HEK293 (cell line): ENCODE results near the gene DDX52.
A peak's percentile ranks its signal among the peaks of the same experiment; 100 is the strongest.

Source experiments
- GLIS2 ChIP-seq: fragments of 450-650 bp; formaldehyde crosslinking; IDR thresholded peaks from 2 replicates; pipeline ENCODE4 v1.5.1; 2016; ENCODE audit warnings: missing biosample characterization, missing genetic modification characterization
- MYNN ChIP-seq: fragments of 450-650 bp; formaldehyde crosslinking; IDR thresholded peaks from 2 replicates; pipeline ENCODE4 v1.5.1; 2016; ENCODE audit warnings: missing biosample characterization, missing genetic modification characterization, borderline replicate concordance
- OVOL3 ChIP-seq: fragments of 450-650 bp; formaldehyde crosslinking; IDR thresholded peaks from 2 replicates; pipeline ENCODE4 v1.5.1; 2016; ENCODE audit warnings: missing biosample characterization, missing genetic modification characterization
- PRDM1 ChIP-seq: fragments of 450-650 bp; formaldehyde crosslinking; IDR thresholded peaks from 2 replicates; pipeline ENCODE4; 2016; ENCODE audit warnings: missing biosample characterization, missing genetic modification characterization
- ZBTB21 ChIP-seq: fragments of 450-650 bp; formaldehyde crosslinking; IDR thresholded peaks from 2 replicates; pipeline ENCODE4 v1.5.1; 2017; ENCODE audit warnings: missing biosample characterization, missing genetic modification characterization
- ZBTB8A ChIP-seq: fragments of 450-650 bp; formaldehyde crosslinking; IDR thresholded peaks from 2 replicates; pipeline ENCODE4 v1.5.1; 2016; ENCODE audit warnings: missing biosample characterization, missing genetic modification characterization
- ZEB2 ChIP-seq: fragments of 450-650 bp; formaldehyde crosslinking; IDR thresholded peaks from 2 replicates; pipeline ENCODE4 v1.5.1; 2016; ENCODE audit warnings: missing biosample characterization, missing genetic modification characterization
- ZFP37 ChIP-seq: fragments of 450-650 bp; formaldehyde crosslinking; IDR thresholded peaks from 2 replicates; pipeline ENCODE4 v1.5.1; 2016; ENCODE audit warnings: missing biosample characterization, missing genetic modification characterization
- ZFP41 ChIP-seq: fragments of 450-650 bp; formaldehyde crosslinking; IDR thresholded peaks from 2 replicates; pipeline ENCODE4 v1.5.1; 2016; ENCODE audit warnings: missing biosample characterization, missing genetic modification characterization, borderline replicate concordance
- ZNF10 ChIP-seq: fragments of 450-650 bp; formaldehyde crosslinking; IDR thresholded peaks from 2 replicates; pipeline ENCODE4 v1.5.1; 2017; ENCODE audit warnings: missing biosample characterization, missing genetic modification characterization
- ZNF132 ChIP-seq: fragments of 450-650 bp; formaldehyde crosslinking; IDR thresholded peaks from 2 replicates; pipeline ENCODE4 v1.5.1; 2017; ENCODE audit warnings: missing biosample characterization, missing genetic modification characterization, borderline replicate concordance
- ZNF133 ChIP-seq: fragments of 450-650 bp; formaldehyde crosslinking; IDR thresholded peaks from 2 replicates; pipeline ENCODE4 v1.5.1; 2016; ENCODE audit warnings: missing biosample characterization, missing genetic modification characterization
- ZNF140 ChIP-seq: fragments of 450-650 bp; formaldehyde crosslinking; IDR thresholded peaks from 2 replicates; pipeline ENCODE4 v1.5.1; 2016; ENCODE audit warnings: missing biosample characterization, missing genetic modification characterization
- ZNF19 ChIP-seq: fragments of 450-650 bp; formaldehyde crosslinking; IDR thresholded peaks from 2 replicates; pipeline ENCODE4; 2016; ENCODE audit warnings: missing biosample characterization, missing genetic modification characterization, low read depth
- ZNF223 ChIP-seq: fragments of 450-650 bp; formaldehyde crosslinking; IDR thresholded peaks from 2 replicates; pipeline ENCODE4 v1.5.1; 2016; ENCODE audit warnings: missing biosample characterization, missing genetic modification characterization
- ZNF266 ChIP-seq: fragments of 450-650 bp; formaldehyde crosslinking; IDR thresholded peaks from 2 replicates; pipeline ENCODE4 v1.5.1; 2016; ENCODE audit warnings: missing biosample characterization, missing genetic modification characterization, low read depth
- ZNF292 ChIP-seq: fragments of 450-650 bp; formaldehyde crosslinking; IDR thresholded peaks from 2 replicates; pipeline ENCODE4 v1.5.1; 2016; ENCODE audit warnings: low read depth, missing biosample characterization, missing genetic modification characterization, borderline replicate concordance
- ZNF350 ChIP-seq: fragments of 450-650 bp; formaldehyde crosslinking; IDR thresholded peaks from 2 replicates; pipeline ENCODE4 v1.5.0; 2017; ENCODE audit warnings: missing biosample characterization, mild to moderate bottlenecking, missing genetic modification characterization
- ZNF433 ChIP-seq: fragments of 450-650 bp; formaldehyde crosslinking; IDR thresholded peaks from 2 replicates; pipeline ENCODE4 v1.5.1; 2016; ENCODE audit warnings: missing biosample characterization, missing genetic modification characterization, low read depth
- ZNF473 ChIP-seq: fragments of 450-650 bp; formaldehyde crosslinking; IDR thresholded peaks from 2 replicates; pipeline ENCODE4 v1.5.1; 2017; ENCODE audit warnings: missing biosample characterization, missing genetic modification characterization
- ZNF501 ChIP-seq: fragments of 450-650 bp; formaldehyde crosslinking; IDR thresholded peaks from 2 replicates; pipeline ENCODE4 v1.5.1; 2016; ENCODE audit warnings: missing biosample characterization, missing genetic modification characterization
- ZNF626 ChIP-seq: fragments of 450-650 bp; sonication (Bioruptor Pico); formaldehyde crosslinking; IDR thresholded peaks from 2 replicates; pipeline ENCODE4 v1.5.1; 2018; ENCODE audit warnings: missing biosample characterization, missing genetic modification characterization, inconsistent platforms
- ZNF660 ChIP-seq: fragments of 450-650 bp; IDR thresholded peaks from 2 replicates; pipeline ENCODE4 v1.5.1; 2018; ENCODE audit warnings: missing biosample characterization, mild to moderate bottlenecking, missing genetic modification characterization
- ZNF747 ChIP-seq: fragments of 450-650 bp; formaldehyde crosslinking; IDR thresholded peaks from 2 replicates; pipeline ENCODE4 v1.5.1; 2016; ENCODE audit warnings: missing biosample characterization, missing genetic modification characterization
- ZNF792 ChIP-seq: fragments of 450-650 bp; formaldehyde crosslinking; IDR thresholded peaks from 2 replicates; pipeline ENCODE4 v1.5.1; 2016; ENCODE audit warnings: missing biosample characterization, missing genetic modification characterization
- ZNF843 ChIP-seq: fragments of 450-650 bp; formaldehyde crosslinking; IDR thresholded peaks from 2 replicates; pipeline ENCODE4 v1.5.1; 2016; ENCODE audit warnings: missing biosample characterization, missing genetic modification characterization
- ZSCAN23 ChIP-seq: fragments of 450-650 bp; formaldehyde crosslinking; IDR thresholded peaks from 2 replicates; pipeline ENCODE4 v1.5.1; 2016; ENCODE audit warnings: missing biosample characterization, missing genetic modification characterization
- TF ChIP-seq, protein P1 (sequence below): fragments of 450-650 bp; formaldehyde crosslinking; IDR thresholded peaks from 2 replicates; pipeline ENCODE4 v1.5.1; 2017; ENCODE audit warnings: missing biosample characterization, missing genetic modification characterization
- TF ChIP-seq, protein P2 (sequence below): fragments of 450-650 bp; formaldehyde crosslinking; IDR thresholded peaks from 2 replicates; pipeline ENCODE4 v1.5.1; 2016; ENCODE audit warnings: missing biosample characterization, missing genetic modification characterization
- TF ChIP-seq, protein P3 (sequence below): fragments of 450-650 bp; formaldehyde crosslinking; IDR thresholded peaks from 2 replicates; pipeline ENCODE4 v1.5.1; 2016; ENCODE audit warnings: missing biosample characterization, missing genetic modification characterization
- TF ChIP-seq, protein P4 (sequence below): fragments of 450-650 bp; formaldehyde crosslinking; IDR thresholded peaks from 2 replicates; pipeline ENCODE4 v1.5.1; 2016; ENCODE audit warnings: missing biosample characterization, missing genetic modification characterization, low read depth
- TF ChIP-seq, protein P5 (sequence below): fragments of 450-650 bp; formaldehyde crosslinking; IDR thresholded peaks from 2 replicates; pipeline ENCODE4 v1.5.1; 2016; ENCODE audit warnings: missing biosample characterization, missing genetic modification characterization
- TF ChIP-seq, protein P6 (sequence below): fragments of 450-650 bp; formaldehyde crosslinking; IDR thresholded peaks from 2 replicates; pipeline ENCODE4 v1.5.1; 2016; ENCODE audit warnings: missing biosample characterization, missing genetic modification characterization

The DDX52 gene

DNA sequence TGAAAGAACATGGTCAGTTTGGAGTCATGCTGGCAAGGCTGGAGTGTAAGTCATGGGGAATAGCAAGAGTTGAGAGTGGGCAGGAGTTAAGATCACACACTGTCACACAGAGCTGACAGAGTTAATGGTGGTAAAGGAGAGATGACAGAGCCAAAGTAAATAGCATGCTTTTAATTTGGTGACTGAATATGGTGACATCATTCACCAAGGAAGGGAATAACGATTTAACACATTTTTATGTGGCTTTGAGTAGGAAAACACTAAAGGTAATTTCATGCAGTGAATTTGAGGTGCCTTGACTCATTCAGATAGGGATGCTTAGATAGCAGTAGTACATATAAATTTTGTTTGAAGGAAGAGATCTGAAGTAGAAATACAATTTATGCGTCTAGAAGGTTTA is 76.1 kb downstream of the DDX52 start (continued):
- TF ChIP-seq, protein P1, sequence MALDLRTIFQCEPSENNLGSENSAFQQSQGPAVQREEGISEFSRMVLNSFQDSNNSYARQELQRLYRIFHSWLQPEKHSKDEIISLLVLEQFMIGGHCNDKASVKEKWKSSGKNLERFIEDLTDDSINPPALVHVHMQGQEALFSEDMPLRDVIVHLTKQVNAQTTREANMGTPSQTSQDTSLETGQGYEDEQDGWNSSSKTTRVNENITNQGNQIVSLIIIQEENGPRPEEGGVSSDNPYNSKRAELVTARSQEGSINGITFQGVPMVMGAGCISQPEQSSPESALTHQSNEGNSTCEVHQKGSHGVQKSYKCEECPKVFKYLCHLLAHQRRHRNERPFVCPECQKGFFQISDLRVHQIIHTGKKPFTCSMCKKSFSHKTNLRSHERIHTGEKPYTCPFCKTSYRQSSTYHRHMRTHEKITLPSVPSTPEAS (tag by site-specific recombination) = peak; percentile 52; the same call in 1 of the 2 replicates
- TF ChIP-seq ZFP41 (tag by site-specific recombination) = no peak
- TF ChIP-seq, protein P2, sequence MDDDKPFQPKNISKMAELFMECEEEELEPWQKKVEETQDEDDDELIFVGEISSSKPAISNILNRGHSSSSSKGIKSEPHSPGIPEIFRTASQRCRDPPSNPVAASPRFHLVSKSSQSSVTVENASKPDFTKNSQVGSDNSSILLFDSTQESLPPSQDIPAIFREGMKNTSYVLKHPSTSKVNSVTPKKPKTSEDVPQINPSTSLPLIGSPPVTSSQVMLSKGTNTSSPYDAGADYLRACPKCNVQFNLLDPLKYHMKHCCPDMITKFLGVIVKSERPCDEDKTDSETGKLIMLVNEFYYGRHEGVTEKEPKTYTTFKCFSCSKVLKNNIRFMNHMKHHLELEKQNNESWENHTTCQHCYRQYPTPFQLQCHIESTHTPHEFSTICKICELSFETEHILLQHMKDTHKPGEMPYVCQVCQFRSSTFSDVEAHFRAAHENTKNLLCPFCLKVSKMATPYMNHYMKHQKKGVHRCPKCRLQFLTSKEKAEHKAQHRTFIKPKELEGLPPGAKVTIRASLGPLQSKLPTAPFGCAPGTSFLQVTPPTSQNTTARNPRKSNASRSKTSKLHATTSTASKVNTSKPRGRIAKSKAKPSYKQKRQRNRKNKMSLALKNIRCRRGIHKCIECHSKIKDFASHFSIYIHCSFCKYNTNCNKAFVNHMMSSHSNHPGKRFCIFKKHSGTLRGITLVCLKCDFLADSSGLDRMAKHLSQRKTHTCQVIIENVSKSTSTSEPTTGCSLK = no peak
- TF ChIP-seq ZNF473 (tag by site-specific recombination) = no peak
- no peak for TF ChIP-seq ZNF501 (tag by site-specific recombination)
- TF ChIP-seq ZNF792 (tag by site-specific recombination) = peak; percentile 76; the same call in 1 of the 2 replicates
- TF ChIP-seq ZBTB21 (tag by site-specific recombination) = peak; percentile 92
- TF ChIP-seq ZNF133 (tag by site-specific recombination) = no peak
- TF ChIP-seq ZNF10 (tag by site-specific recombination) = peak; percentile 27; the same call in 1 of the 2 replicates
- TF ChIP-seq, protein P3, sequence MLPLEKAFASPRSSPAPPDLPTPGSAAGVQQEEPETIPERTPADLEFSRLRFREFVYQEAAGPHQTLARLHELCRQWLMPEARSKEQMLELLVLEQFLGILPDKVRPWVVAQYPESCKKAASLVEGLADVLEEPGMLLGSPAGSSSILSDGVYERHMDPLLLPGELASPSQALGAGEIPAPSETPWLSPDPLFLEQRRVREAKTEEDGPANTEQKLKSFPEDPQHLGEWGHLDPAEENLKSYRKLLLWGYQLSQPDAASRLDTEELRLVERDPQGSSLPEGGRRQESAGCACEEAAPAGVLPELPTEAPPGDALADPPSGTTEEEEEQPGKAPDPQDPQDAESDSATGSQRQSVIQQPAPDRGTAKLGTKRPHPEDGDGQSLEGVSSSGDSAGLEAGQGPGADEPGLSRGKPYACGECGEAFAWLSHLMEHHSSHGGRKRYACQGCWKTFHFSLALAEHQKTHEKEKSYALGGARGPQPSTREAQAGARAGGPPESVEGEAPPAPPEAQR = 0 out of 2 replicates have a peak, but pooled peaks have one; percentile 31
- TF ChIP-seq ZNF140 (tag by site-specific recombination) = no peak
- TF ChIP-seq MYNN = peak; percentile 99
- peak; percentile 97 for TF ChIP-seq ZNF843 (tag by site-specific recombination)
- TF ChIP-seq ZBTB8A = no peak
- TF ChIP-seq PRDM1 = peak; percentile 56
- TF ChIP-seq ZNF433 (tag by site-specific recombination) = no peak
- TF ChIP-seq, protein P4, sequence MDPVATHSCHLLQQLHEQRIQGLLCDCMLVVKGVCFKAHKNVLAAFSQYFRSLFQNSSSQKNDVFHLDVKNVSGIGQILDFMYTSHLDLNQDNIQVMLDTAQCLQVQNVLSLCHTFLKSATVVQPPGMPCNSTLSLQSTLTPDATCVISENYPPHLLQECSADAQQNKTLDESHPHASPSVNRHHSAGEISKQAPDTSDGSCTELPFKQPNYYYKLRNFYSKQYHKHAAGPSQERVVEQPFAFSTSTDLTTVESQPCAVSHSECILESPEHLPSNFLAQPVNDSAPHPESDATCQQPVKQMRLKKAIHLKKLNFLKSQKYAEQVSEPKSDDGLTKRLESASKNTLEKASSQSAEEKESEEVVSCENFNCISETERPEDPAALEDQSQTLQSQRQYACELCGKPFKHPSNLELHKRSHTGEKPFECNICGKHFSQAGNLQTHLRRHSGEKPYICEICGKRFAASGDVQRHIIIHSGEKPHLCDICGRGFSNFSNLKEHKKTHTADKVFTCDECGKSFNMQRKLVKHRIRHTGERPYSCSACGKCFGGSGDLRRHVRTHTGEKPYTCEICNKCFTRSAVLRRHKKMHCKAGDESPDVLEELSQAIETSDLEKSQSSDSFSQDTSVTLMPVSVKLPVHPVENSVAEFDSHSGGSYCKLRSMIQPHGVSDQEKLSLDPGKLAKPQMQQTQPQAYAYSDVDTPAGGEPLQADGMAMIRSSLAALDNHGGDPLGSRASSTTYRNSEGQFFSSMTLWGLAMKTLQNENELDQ (tag by site-specific recombination) = no peak
- no peak for TF ChIP-seq ZNF660 (tag by site-specific recombination)
- TF ChIP-seq ZEB2 (tag by site-specific recombination) = peak; percentile 94
- TF ChIP-seq ZNF292 (tag by site-specific recombination) = no peak
- no peak for TF ChIP-seq ZNF266 (tag by site-specific recombination)
- no peak for TF ChIP-seq ZNF350 (tag by site-specific recombination)
- no peak for TF ChIP-seq ZNF747 (tag by site-specific recombination)
- TF ChIP-seq ZNF19 = no peak
- TF ChIP-seq, protein P5, sequence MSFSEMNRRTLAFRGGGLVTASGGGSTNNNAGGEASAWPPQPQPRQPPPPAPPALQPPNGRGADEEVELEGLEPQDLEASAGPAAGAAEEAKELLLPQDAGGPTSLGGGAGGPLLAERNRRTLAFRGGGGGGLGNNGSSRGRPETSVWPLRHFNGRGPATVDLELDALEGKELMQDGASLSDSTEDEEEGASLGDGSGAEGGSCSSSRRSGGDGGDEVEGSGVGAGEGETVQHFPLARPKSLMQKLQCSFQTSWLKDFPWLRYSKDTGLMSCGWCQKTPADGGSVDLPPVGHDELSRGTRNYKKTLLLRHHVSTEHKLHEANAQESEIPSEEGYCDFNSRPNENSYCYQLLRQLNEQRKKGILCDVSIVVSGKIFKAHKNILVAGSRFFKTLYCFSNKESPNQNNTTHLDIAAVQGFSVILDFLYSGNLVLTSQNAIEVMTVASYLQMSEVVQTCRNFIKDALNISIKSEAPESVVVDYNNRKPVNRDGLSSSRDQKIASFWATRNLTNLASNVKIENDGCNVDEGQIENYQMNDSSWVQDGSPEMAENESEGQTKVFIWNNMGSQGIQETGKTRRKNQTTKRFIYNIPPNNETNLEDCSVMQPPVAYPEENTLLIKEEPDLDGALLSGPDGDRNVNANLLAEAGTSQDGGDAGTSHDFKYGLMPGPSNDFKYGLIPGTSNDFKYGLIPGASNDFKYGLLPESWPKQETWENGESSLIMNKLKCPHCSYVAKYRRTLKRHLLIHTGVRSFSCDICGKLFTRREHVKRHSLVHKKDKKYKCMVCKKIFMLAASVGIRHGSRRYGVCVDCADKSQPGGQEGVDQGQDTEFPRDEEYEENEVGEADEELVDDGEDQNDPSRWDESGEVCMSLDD = no peak
- TF ChIP-seq ZNF132 (tag by site-specific recombination) = no peak
- TF ChIP-seq, protein P6, sequence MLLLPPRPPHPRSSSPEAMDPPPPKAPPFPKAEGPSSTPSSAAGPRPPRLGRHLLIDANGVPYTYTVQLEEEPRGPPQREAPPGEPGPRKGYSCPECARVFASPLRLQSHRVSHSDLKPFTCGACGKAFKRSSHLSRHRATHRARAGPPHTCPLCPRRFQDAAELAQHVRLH (tag by site-specific recombination) = peak; percentile 89
- no peak for TF ChIP-seq ZFP37 (tag by site-specific recombination)
- TF ChIP-seq ZNF223 (tag by site-specific recombination) = no peak
- peak; percentile 88 for TF ChIP-seq OVOL3 (tag by site-specific recombination)
- TF ChIP-seq GLIS2 (tag by site-specific recombination) = no peak
- no peak for TF ChIP-seq ZNF626
- TF ChIP-seq ZSCAN23 (tag by site-specific recombination) = peak; percentile 96
